NCI-H748 (cell line): ENCODE measurements around the gene ARHGEF6.
A peak's percentile ranks its signal among the peaks of the same experiment; 100 is the strongest.

Experiments used
- DNase-seq: peaks from one replicate; lab custom pipeline; 2025; ENCODE audit not compliant: unreplicated experiment; lab: John Stamatoyannopoulos, UW

Gene ARHGEF6

GRCh38 chrX:136747003-136747986 is 33.4 kb downstream of the ARHGEF6 start:
- no peak for DNase-seq

DNA sequence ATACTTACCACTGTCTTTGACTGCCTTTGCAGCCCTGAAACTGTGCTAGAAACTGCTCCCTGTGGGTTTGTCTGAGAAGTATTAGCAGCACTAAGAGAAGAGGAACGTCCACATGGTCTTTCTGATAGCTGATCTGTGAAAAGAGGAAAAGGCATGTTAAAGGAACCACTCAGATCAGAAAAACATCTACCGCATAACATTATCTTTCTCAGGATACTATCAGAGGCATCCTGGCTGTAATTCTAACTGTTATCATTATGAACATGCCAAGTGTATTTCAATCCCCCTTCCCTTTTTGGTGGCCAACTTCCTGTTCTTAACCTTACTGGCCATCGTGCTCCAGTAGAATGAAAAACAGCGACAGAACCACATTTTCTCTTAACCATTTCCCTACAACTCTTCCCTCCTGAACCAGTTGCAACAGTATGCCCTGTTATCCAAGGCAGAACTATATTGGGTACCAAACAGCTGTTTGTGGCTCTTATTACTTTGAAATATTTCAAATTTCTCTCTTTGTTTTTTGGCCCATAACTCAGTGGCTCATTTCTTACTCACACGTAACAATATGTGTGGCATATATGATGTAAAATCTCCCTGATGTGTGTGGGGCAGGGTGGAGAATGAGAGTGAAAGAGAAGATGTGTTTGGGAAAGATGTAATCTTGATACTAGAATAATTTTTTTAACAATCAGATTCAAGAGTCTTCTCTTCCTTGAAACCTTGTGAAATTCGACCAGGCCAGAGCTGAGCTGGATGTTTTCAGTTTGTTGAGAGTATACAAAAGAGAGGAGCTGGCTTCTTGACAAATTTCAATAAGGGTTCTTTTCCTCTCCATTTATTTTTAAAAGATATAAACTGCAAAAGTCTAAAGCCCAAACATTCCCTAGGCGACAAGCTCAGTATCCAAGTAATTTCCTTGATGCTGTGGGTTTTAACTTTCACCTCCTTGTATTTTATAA is 35.2 kb downstream of the ARHGEF6 start:
- no peak for DNase-seq

- no peak for DNase-seq
Measured at GRCh38 chrX:136742721-136743379, 37.9 kb downstream of the ARHGEF6 start.

DNA sequence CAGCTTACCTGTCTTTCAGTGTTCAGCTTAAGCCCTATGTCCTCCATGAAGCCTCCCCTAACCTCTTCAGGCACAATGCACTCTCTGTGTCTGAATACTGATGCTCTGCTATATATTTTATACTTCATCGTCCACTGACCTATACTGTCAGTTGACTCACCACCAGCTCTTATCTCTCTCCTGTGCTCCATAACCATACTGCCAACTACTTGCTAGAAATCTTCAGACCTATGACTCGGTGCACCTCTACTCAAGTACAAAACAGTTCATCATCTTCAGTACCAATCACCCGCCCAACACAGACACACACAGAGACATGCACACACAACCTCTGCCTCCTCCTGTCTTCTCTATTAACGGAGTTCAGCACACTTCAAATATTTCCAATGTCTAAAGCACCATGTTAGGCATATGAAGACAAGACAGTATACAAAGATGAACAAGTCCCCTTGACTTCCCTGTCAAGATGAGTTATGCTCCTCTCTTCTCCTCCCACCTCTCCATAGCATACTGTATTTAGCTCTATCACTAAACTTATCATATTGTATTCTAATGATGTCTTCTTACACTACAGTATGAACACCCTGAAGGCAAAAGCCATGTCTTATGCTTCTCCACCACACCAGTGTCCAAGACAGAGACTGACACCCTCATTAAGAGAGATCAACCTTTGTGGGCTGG is 42.5 kb downstream of the ARHGEF6 start:
- no peak for DNase-seq

DNA sequence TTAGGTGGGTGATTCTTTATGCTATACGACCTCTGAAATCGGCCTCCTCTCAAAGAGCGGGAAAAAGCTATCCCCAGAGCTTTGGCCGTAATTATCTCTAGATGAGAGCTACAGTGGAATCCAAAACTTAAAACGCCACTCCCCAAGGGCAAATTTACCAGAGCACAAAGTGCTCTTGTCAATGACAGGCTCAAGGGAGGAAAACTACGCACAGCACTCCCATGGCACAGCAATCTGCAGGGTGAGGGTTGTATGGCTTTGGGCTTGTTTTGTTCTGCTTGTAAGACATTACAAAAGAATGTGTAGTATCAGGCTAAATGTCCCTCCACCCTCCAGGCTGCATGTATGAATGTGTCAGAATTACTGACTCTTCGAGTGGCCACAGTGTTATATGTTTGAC is 44.0 kb downstream of the ARHGEF6 start:
- DNase-seq = no peak

GRCh38 chrX:136735601-136736000 is 45.1 kb downstream of the ARHGEF6 start:
- no peak for DNase-seq

- DNase-seq = no peak
Measured at GRCh38 chrX:136733613-136734012, 47.1 kb downstream of the ARHGEF6 start.

GRCh38 chrX:136731798-136732197 is 48.9 kb downstream of the ARHGEF6 start:
- DNase-seq = no peak

DNA sequence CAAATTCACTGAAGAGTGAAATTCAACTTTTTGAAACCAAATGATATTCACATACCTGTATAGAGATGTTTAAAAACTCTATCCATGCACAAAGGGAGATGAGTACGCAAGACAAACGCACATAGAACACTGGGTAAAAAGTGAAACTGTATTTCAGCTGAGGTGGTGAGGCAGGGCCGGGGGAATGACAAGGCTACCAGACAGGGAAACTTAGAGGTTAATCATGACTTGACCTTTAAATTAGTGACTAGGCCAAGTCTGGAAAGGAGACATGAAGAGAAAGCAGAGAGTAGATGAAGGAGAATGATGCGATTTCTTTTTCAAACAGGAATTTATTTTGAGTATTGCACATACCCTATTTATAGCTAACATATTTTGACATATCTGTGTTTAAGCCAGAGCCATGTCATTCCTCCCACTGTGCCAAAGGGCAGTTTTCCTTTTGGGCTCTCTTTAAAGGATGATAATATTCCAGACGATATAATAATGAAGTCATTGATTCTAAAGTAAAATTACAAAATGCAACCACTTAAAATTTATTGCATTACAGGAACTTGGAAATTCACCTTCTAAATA is 49.4 kb downstream of the ARHGEF6 start:
- no peak for DNase-seq

GRCh38 chrX:136728393-136728792 is 52.3 kb downstream of the ARHGEF6 start:
- DNase-seq = no peak

GRCh38 chrX:136725441-136726104 is 55.2 kb downstream of the ARHGEF6 start:
- no peak for DNase-seq

DNA sequence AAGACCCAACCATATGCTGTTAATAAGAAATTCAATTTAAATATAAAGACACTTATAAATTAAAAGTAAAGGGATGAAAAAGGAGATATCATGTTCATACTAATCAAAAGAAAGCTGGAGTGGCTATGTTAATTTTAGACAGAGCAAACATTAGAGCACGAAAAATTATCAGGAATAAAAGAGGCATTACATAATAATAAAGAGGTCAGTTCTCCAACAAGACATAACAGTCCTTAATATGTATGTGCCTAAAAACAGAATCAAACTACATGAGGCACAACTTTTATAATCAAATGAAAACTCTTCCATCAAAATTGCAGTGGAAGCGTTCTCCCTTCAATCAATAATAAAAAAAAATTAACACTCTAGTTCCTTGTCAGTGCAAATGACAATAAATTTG is 62.6 kb downstream of the ARHGEF6 start:
- DNase-seq = no peak

- DNase-seq = no peak
Measured at GRCh38 chrX:136714626-136715599, 65.8 kb downstream of the ARHGEF6 start.

DNA sequence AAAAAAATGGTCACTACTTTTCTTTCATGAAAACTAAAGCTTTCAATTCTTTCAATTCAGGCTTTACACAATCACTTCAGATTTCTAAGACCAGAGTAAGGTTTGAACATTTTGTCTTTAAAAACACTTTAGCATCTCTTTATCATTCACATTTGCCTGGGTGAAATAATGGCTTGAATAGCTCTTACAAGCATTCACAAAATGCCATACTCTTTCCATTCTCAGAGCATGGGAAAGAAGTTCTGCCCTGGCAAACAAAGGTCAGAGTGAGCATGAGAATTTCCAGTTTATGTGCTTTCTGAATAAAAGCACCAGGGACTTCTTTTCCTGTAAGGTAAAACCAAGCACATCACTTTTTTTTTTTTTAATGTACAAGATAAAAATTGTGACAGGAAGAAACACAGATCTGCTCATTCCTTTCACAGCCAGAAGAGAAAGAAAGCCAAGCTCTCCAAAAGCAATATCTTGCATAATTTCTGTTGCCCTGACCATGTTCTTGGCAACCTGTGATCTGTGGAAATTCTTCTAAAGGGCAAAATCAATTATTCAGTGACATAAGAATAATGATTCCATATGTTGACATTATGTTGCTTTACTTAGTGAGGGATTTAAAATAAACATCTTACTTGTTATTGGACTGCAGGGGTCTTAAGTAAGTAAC is 68.0 kb downstream of the ARHGEF6 start:
- DNase-seq = no peak

DNA sequence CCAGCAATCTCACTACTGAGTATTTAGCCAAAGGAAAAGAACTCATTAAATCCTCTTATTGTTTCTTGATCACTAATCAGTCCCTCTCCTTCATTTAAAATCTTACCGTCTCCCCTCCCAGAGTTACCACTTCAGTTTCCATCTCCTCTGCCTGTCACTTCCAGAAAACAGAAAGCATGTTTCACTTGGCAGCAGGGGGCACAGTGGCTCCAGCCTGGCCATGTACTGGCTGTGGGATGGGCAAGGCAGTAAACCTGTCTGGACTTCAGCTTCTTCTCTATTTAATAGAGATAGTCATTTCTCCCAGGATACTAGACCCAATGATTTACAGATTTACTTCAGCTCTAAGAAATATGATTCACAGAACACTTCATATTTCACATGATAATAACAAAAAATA is 69.6 kb downstream of the ARHGEF6 start:
- peak; percentile 32 for DNase-seq

DNA sequence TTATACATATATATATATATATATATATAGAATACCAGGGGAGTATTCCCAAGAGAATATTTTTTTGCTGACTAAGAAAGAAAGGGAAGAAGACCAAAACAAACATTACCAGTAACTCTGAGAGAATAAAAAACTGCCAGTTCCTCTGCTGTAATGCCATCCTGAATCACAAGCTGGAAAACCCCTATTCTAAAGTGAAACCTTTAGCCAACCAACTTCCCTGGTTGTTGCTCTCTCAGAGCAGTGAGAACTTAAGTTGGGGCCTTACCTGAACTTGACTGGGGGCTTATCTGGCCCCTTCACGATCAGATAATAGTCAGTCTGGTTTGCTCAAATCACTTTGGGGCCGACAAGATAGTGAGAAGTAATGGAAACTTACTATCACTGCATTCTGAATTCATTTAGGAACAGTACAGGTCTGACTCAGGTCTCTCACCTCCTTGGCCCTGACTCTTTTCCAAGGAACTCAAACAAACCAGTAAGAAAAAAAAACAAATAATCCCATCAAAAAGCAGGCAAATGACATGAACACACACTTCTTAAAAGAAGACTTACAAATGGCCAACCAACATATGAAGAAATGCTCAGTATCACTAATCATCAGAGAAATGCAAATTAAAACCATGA is 70.3 kb downstream of the ARHGEF6 start:
- no peak for DNase-seq

DNA sequence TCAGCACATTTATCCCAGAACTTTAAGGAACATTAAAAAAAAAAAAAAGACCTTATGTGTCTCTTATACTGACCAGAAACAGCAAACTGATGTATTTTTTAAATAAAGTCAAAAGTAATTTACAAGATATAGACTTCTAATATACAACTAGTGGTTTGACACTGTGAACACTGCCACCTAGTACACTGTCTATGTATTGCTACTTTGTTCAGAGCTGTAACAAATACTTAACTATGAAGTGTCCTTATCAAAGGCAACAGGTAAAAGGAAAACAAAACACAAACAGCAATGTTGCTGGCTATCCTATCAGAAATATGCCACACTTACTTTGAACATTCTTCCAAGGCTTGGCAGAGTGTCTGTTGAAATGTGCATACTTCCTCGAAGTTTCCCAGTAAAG is 72.4 kb downstream of the ARHGEF6 start:
- no peak for DNase-seq

- DNase-seq = no peak
Measured at GRCh38 chrX:136697156-136697555, 83.6 kb downstream of the ARHGEF6 start.
